CD4-positive, alpha-beta memory T cell (primary cell): ENCODE results near the gene HSD17B7. TPM values are rescaled to one million over a fixed set of nuclear protein-coding genes. Genes with fewer than 3 reads are reported as not detected.

Experiments
- CTCF ChIA-PET: fragments of 350-600 bp; sonication (Branson Sonifier 250); formaldehyde crosslinking; loops from one replicate; lab custom pipeline; 2021; ENCODE audit warnings: inconsistent platforms; ENCODE audit not compliant: partially characterized antibody; lab: Charles Lee
- POLR2A ChIA-PET: fragments of 350-600 bp; sonication (Branson Sonifier 250); formaldehyde crosslinking; loops from one replicate; lab custom pipeline; 2021; ENCODE audit not compliant: partially characterized antibody; lab: Charles Lee
- DNase-seq, 5 donors: peaks; one replicate each; pipeline versions ENCODE4 v3.0.0 to v3.0.0-alpha.2; 2020 to 2022; ENCODE audit warnings: mixed read lengths in 1 of 5
- H3K27ac ChIP-seq: one replicate; pipeline ENCODE4 v1.7.0; 2013; ENCODE audit warnings: low read depth, low read length
- H3K27me3 ChIP-seq: 2 replicates; pipeline ENCODE4 v1.7.0; 2013; ENCODE audit warnings: mild to moderate bottlenecking, low read length, moderate library complexity; ENCODE audit not compliant: insufficient read depth
- H3K36me3 ChIP-seq: 2 replicates; pipeline ENCODE4 v1.7.0; 2013; ENCODE audit warnings: mild to moderate bottlenecking, low read length, moderate library complexity; ENCODE audit not compliant: insufficient read depth
- H3K4me1 ChIP-seq: 2 replicates; pipeline ENCODE4 v1.7.0; 2013; ENCODE audit warnings: mild to moderate bottlenecking, low read length, moderate library complexity; ENCODE audit not compliant: insufficient read depth
- H3K4me3 ChIP-seq, 2 donors: one replicate each; pipeline ENCODE4 v1.7.0; 2013; ENCODE audit warnings: low read length in 2 of 2, mild to moderate bottlenecking in 1 of 2
- H3K9me3 ChIP-seq, 2 donors: one replicate each; pipeline ENCODE4 v1.7.0; 2013; ENCODE audit warnings: low read length in 2 of 2, control low read depth in 1 of 2; ENCODE audit not compliant: control insufficient read depth in 1 of 2
- H3K27ac Mint-ChIP-seq, 7 donors: one replicate each; pipeline ENCODE4 v1.8.0; 2020 to 2021; ENCODE audit warnings: mixed read lengths in 7 of 7, mild to moderate bottlenecking in 6 of 7, inconsistent platforms in 3 of 7, moderate library complexity in 3 of 7
- H3K27me3 Mint-ChIP-seq, 2 donors: one replicate each; pipeline ENCODE4 v1.8.0; 2020 to 2021; ENCODE audit warnings: mixed read lengths in 2 of 2
- H3K36me3 Mint-ChIP-seq, 2 donors: one replicate each; pipeline ENCODE4 v1.8.0; 2020 to 2021; ENCODE audit warnings: mixed read lengths in 2 of 2, inconsistent platforms in 1 of 2, mild to moderate bottlenecking in 1 of 2
- H3K4me1 Mint-ChIP-seq, 4 donors: one replicate each; pipeline ENCODE4 v1.8.0; 2020 to 2021; ENCODE audit warnings: mixed read lengths in 4 of 4, mild to moderate bottlenecking in 1 of 4
- H3K4me3 Mint-ChIP-seq, 8 donors: one replicate each; pipeline ENCODE4 v1.8.0; 2020 to 2021; ENCODE audit warnings: mixed read lengths in 8 of 8, mild to moderate bottlenecking in 7 of 8, moderate library complexity in 6 of 8, inconsistent platforms in 3 of 8
- H3K9me3 Mint-ChIP-seq, 8 donors: one replicate each; pipeline ENCODE4 v1.8.0; 2020 to 2021; ENCODE audit warnings: mixed read lengths in 8 of 8, mild to moderate bottlenecking in 5 of 8, inconsistent platforms in 3 of 8, moderate library complexity in 1 of 8
- intact Hi-C: fragments of 100-400 bp; cut with micrococcal nuclease; formaldehyde crosslinking; loops from one replicate; pipeline ENCODE4 v1.15.1; 2023
- polyA plus RNA-seq, 2 donors: library from polyadenylated mRNA; unstranded; fragments of 300-500 nt; fragmentation: Illumina TruSeq; gene quantifications; one replicate each; pipeline ENCODE4 v1.2.3, GENCODE V29; 2021
- total RNA-seq, 2 experiments: library from RNA; stranded (reverse); gene quantifications; one replicate each; pipeline ENCODE4 v1.2.3, GENCODE V29; 2021

HSD17B7 gene
- total and polyA plus RNA-seq, 4 experiments from 2014 or later = 17.3 to 43.0 (median 29.3) TPM

GRCh38 chr1:162756523-162756922 is 34.0 kb upstream of the HSD17B7 start:
- no peak for DNase-seq
- ChIA-PET POLR2A (no interaction called here), CTCF (no interaction called here)
- no peaks in the 10 kb centered on the region for H3K9me3 ChIP-seq
- H3K4me3 Mint-ChIP-seq = no peak overlapping the region
- no peak overlapping the region for H3K4me3 ChIP-seq
- peaks cover 0 to 6% (median 0%) of the 10 kb centered on the region in 8 donors for H3K9me3 Mint-ChIP-seq
- H3K27me3 Mint-ChIP-seq = no peaks in the 10 kb centered on the region
- H3K4me1 Mint-ChIP-seq = no peaks in the 10 kb centered on the region
- H3K27ac ChIP-seq = no peak overlapping the region
- H3K36me3 ChIP-seq = no peaks in the 10 kb centered on the region
- H3K27me3 ChIP-seq = no peaks in the 10 kb centered on the region
- intact Hi-C loops = no loop called here
- no peak overlapping the region for H3K27ac Mint-ChIP-seq
- H3K4me1 ChIP-seq = no peaks in the 10 kb centered on the region
- peaks cover 0 to 4% of the 10 kb centered on the region in 2 donors for H3K36me3 Mint-ChIP-seq

- no peak for DNase-seq
- Histone ChIP-seq H3K4me1 (no peaks in the 10 kb centered on the region), H3K9me3 (no peaks in the 10 kb centered on the region), H3K36me3 (no peaks in the 10 kb centered on the region), H3K4me3 (no peak overlapping the region), H3K27ac (no peak overlapping the region), H3K27me3 (no peaks in the 10 kb centered on the region)
- POLR2A ChIA-PET = no interaction called here
- intact Hi-C loops = no loop called here
- Mint-ChIP-seq H3K27ac (no peak overlapping the region), H3K9me3 (peaks cover 0 to 4% (median 0%) of the 10 kb centered on the region in 8 donors), H3K27me3 (no peaks in the 10 kb centered on the region), H3K4me3 (no peak overlapping the region), H3K36me3 (peaks cover 0 to 4% of the 10 kb centered on the region in 2 donors), H3K4me1 (no peaks in the 10 kb centered on the region)
- CTCF ChIA-PET = no interaction called here
Observed at GRCh38 chr1:162757476-162757875, 33.0 kb upstream of the HSD17B7 start.

GRCh38 chr1:162765788-162766187 is 24.7 kb upstream of the HSD17B7 start:
- POLR2A ChIA-PET = no interaction called here
- H3K36me3 Mint-ChIP-seq = no peaks in the 10 kb centered on the region
- intact Hi-C loops = no loop called here

DNA sequence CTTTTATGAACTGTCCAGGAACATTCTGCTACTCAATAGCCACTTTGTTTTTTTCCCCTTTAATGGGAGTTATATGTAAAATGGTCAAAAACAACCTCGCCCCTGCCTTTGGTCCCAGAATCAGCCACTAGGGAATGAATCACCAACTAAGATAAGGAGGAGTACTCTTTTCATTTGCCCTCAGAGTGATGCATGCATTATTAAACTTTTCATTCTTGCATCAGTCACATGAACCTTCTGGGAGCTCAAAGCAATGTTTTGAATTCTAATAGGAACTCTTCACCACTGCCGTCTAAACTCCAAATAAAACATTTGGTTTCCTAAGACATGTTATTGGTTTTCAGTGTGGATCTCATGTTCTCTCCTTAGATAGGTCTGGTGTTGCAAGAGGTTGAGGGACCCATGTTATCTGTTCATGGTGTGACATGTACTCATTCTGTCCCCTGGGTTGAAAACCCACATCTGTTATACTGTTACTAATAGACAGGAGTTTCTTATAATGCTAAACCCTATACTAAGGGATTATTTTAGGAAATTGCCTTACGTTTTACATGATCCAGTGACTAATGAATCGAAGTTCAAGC is 17.8 kb upstream of the HSD17B7 start:
- H3K4me1 Mint-ChIP-seq = no peaks in the 10 kb centered on the region
- peaks cover 4% of the 10 kb centered on the region in 2 donors for H3K27me3 Mint-ChIP-seq
- POLR2A ChIA-PET = no interaction called here
- H3K27ac Mint-ChIP-seq = no peak overlapping the region
- no peaks in the 10 kb centered on the region for H3K36me3 Mint-ChIP-seq
- H3K4me1 ChIP-seq = no peaks in the 10 kb centered on the region
- H3K4me3 ChIP-seq = no peak overlapping the region
- no peak for DNase-seq
- H3K9me3 Mint-ChIP-seq = no peaks in the 10 kb centered on the region
- intact Hi-C loops = no loop called here
- H3K27ac ChIP-seq = no peak overlapping the region
- no peaks in the 10 kb centered on the region for H3K36me3 ChIP-seq
- H3K4me3 Mint-ChIP-seq = no peak overlapping the region
- no peaks in the 10 kb centered on the region for H3K27me3 ChIP-seq
- no peaks in the 10 kb centered on the region for H3K9me3 ChIP-seq
- CTCF ChIA-PET = interaction anchor here (0.8 kb wide), 1 partner anchor 716 kb away, joined by 3 read pairs; no protein-coding TSS in a partner anchor

More at GRCh38 chr1:162765788-162766187, 24.7 kb upstream of the HSD17B7 start:
- Mint-ChIP-seq H3K4me3 (no peak overlapping the region), H3K4me1 (no peaks in the 10 kb centered on the region), H3K27ac (no peak overlapping the region), H3K9me3 (peaks cover 0 to 4% (median 0%) of the 10 kb centered on the region in 8 donors), H3K27me3 (no peaks in the 10 kb centered on the region)
- Histone ChIP-seq H3K4me1 (no peaks in the 10 kb centered on the region), H3K36me3 (no peaks in the 10 kb centered on the region), H3K4me3 (no peak overlapping the region), H3K9me3 (no peaks in the 10 kb centered on the region), H3K27ac (no peak overlapping the region), H3K27me3 (no peaks in the 10 kb centered on the region)
- CTCF ChIA-PET = no interaction called here
- no peak for DNase-seq

DNA sequence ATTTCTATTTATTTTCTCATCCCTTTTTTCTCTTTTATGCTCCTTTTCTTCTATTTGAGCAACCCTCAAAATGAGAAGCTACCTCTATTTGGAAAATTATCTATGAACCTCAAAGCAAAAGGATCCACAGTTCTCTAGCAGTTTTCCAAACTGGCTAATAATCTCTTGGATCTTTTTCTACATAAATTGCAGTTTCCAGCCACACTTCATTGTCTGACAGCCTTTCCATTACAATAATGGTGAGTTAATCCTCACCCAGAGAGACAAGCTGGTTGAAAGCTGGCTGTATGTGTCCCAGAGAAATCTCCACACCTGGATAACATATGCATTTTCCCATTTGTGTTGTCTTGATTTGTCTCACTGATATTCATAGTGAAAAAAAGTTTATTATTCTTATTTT is 16.5 kb upstream of the HSD17B7 start:
- DNase-seq = no peak
- Histone ChIP-seq H3K27ac (no peak overlapping the region), H3K4me3 (no peak overlapping the region), H3K36me3 (no peaks in the 10 kb centered on the region), H3K9me3 (no peaks in the 10 kb centered on the region), H3K27me3 (no peaks in the 10 kb centered on the region), H3K4me1 (no peaks in the 10 kb centered on the region)
- intact Hi-C loops = no loop called here
- no peaks in the 10 kb centered on the region for H3K9me3 Mint-ChIP-seq
- no peak overlapping the region for H3K27ac Mint-ChIP-seq
- CTCF ChIA-PET = no interaction called here
- H3K4me1 Mint-ChIP-seq = no peaks in the 10 kb centered on the region
- H3K27me3 Mint-ChIP-seq = peaks cover 4% of the 10 kb centered on the region in 2 donors
- no peak overlapping the region for H3K4me3 Mint-ChIP-seq
- POLR2A ChIA-PET = no interaction called here
- H3K36me3 Mint-ChIP-seq = no peaks in the 10 kb centered on the region

DNA sequence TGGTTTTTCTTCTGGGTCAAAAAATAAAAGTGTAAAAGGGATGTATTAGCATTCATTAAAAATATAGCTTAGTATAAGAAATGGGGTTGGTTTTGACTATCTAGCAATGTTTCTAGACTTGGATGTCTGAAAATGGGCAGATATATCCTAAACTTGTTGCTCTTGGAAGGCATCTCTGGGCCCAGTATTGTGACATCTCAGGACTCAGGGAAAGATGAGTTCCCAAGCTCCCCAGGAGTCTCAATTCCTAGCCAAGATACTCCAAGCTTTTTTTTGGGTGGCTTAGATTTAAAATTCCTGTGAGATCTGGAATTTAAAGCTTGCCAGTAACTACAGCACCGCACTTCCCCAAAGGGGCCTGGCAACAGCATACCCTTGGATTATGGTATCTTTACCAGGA is 11.5 kb upstream of the HSD17B7 start:
- DNase-seq = no peak
- H3K4me1 Mint-ChIP-seq = no peaks in the 10 kb centered on the region
- intact Hi-C loops = no loop called here

DNA sequence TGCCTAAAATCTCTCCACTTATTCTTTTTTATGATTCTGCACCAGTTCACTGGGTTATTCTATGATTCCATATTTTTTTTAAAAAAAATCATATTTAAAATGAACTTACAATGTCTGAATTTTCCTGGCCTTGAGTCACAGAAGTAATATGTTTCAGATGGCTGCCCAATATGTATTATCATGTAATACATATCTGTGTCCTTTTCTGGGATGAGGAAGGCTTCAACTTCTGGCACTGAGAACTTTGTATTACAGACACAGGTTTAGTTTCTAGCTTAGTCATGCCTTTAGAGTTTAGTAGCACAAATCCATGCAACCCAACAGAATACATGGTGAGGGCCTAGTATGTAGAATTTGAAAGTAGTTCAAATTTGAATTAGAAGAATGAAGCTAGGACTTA is 7.8 kb upstream of the HSD17B7 start:
- no peak overlapping the region for H3K27ac ChIP-seq
- H3K4me3 ChIP-seq = no peak overlapping the region
- H3K36me3 ChIP-seq = no peaks in the 10 kb centered on the region
- ChIA-PET POLR2A (no interaction called here), CTCF (no interaction called here)
- H3K9me3 ChIP-seq = no peaks in the 10 kb centered on the region
- Mint-ChIP-seq H3K4me3 (no peak overlapping the region), H3K9me3 (peaks cover 0 to 1% (median 0%) of the 10 kb centered on the region in 8 donors), H3K27ac (no peak overlapping the region), H3K36me3 (no peaks in the 10 kb centered on the region), H3K4me1 (no peaks in the 10 kb centered on the region), H3K27me3 (peaks cover 6 to 7% of the 10 kb centered on the region in 2 donors)
- intact Hi-C loops = no loop called here
- DNase-seq = no peak
- no peaks in the 10 kb centered on the region for H3K27me3 ChIP-seq
- H3K4me1 ChIP-seq = no peaks in the 10 kb centered on the region

More for the DNA sequence above, 11.5 kb upstream of the HSD17B7 start:
- Mint-ChIP-seq H3K36me3 (no peaks in the 10 kb centered on the region), H3K27ac (no peak overlapping the region), H3K4me3 (no peak overlapping the region), H3K27me3 (peaks cover 7 to 8% of the 10 kb centered on the region in 2 donors), H3K9me3 (peaks cover 0 to 1% (median 0%) of the 10 kb centered on the region in 8 donors)
- Histone ChIP-seq H3K9me3 (no peaks in the 10 kb centered on the region), H3K4me3 (no peak overlapping the region), H3K4me1 (no peaks in the 10 kb centered on the region), H3K36me3 (no peaks in the 10 kb centered on the region), H3K27ac (no peak overlapping the region), H3K27me3 (no peaks in the 10 kb centered on the region)
- ChIA-PET CTCF (no interaction called here), POLR2A (no interaction called here)
